ENCODE results near the gene EPN3.

EPN3 gene

DNA sequence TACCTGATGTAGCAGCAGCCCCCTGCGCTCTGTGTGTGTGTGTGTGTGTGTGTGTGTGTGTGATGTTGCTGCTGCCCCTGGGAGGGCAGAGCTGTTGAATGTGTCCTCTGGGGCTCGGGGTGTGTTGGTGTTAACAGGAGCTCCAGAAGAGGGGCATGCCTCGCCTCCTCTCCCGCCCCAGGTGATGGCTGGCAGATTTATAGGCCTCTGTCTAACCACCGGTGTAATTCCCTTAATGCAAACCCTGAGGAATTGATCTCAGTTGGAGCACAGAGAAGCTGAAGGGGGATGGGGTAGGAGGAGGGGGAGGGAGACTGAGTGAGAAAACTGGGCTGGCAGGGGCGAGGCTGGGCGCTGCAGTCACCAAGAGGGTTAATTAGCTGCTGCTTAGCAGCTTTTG, 38.0 kb downstream of the EPN3 start:
- no peak for DNase-seq

GRCh38 chr17:50571681-50572080, 39.1 kb downstream of the EPN3 start:
- no peak for DNase-seq

- no peak for DNase-seq
Measured at GRCh38 chr17:50572541-50572940, 40.0 kb downstream of the EPN3 start.

GRCh38 chr17:50573866-50574611, 41.5 kb downstream of the EPN3 start:
- no peak for DNase-seq

GRCh38 chr17:50575581-50576210, 43.2 kb downstream of the EPN3 start:
- no peak for DNase-seq

- DNase-seq, result no peak
Measured at GRCh38 chr17:50576864-50577263, 44.3 kb downstream of the EPN3 start.

DNA sequence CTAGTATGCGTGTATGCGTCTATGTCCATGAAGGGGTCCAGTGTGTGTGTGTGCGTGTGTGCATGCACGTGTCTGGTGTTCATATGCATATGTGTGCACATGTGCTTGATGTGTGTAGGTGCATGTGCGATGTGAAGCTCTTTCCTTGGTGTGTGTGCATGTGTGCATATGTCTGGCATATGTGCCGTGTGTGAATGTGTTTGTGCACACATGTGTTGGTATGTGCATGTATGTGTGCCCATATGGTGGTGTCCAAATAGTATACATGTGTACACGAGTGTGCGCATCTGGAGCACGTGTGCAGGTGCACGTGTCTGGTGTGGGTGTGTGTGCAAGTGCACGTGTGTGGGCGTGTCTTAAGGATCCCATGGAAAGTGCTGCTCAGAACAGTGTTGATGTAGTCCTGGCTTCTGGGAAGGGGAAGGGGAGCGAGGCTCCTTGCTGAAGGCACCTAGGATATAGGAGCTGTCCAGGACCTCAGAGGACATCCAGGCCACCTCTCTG, 45.0 kb downstream of the EPN3 start:
- DNase-seq, result no peak

GRCh38 chr17:50578173-50578572, 45.6 kb downstream of the EPN3 start:
- DNase-seq, result no peak

- no peak for DNase-seq
Measured at GRCh38 chr17:50579399-50579798, 46.9 kb downstream of the EPN3 start.

DNA sequence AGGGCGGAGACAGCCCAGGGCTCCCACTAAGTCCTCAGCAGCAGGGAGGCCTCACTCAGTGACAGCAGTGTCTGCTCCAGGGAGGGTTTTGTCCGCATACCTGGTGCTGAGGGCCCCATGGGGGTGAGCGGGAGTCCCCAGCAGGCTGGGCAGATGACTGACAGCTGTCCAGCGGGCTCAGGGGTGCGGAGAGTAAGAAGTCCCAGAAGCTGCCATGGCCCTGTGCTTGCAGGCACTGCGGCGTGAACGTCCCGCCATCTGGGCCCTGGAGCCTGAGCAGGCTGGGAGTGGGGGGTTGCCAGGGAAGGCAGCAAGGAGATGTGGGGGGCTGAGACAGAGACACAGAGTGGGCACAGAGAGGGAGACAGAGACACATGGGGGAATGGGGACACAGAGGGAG, 48.1 kb downstream of the EPN3 start:
- DNase-seq, result no peak

- no peak for DNase-seq
Measured at GRCh38 chr17:50581316-50581715, 48.8 kb downstream of the EPN3 start.

DNA sequence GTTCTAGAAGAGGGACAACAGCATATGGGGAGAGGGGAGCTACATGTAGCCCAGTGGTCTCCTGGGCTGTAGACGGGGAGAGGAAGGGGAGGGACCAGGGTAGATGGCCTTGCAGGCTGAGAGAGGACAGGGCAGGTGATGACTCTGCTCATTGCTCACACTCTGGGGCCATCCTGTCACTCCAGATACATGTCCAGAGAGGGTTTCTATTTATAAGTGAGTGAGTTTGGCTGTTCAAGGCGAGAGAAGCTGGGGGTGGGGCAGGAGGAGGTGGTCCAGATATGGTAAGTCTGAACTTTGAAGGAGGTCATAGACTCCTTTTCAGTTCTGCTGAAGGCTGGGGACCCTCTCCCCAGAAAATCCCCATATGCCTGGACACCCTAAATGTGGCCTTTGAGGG, 50.2 kb downstream of the EPN3 start:
- DNase-seq, result no peak

- DNase-seq, result no peak
Measured at GRCh38 chr17:50583641-50584040, 51.1 kb downstream of the EPN3 start.

- no peak for DNase-seq
Measured at GRCh38 chr17:50584116-50584515, 51.6 kb downstream of the EPN3 start.

GRCh38 chr17:50584749-50585148, 52.2 kb downstream of the EPN3 start:
- no peak for DNase-seq

DNA sequence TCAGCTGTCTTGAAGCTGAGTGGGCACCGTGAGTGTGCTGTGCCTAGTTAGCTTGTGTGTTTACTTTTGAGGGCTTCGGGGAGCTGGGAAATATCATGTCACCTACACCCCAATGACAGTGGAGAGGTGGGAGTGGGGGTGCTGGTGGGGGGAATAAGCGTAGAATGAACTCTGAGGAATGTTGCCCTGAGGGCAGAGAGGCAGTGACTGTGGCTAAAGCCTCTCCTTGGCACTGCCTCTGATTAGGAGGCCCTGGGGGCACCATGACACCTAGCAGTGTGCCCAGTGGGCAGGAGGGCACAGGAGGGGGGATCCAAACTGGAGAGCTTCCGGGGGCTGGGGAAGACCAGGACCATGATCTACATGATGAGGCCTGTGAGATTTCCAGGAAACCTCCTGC, 52.8 kb downstream of the EPN3 start:
- DNase-seq, result no peak

DNA sequence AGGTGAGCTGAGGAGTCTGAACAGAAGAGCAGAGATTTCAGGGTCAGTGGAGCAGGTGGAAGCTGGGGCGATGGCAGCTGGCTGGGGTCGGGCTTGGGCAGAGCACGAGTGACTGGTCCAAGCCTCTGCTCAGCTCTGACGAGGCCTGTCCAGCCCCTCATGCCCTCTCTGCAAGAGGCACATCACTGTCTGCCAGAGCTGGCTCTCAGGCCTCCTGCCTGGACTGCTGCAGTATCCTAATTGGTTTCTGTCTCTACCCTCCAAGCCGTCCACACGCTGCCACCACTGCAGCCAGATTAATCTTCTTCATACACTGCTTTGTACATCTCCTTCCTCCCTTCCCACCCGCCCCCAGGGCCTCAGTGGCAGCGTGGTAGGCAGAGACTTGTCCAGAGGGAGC, 53.4 kb downstream of the EPN3 start:
- DNase-seq, result no peak

DNA sequence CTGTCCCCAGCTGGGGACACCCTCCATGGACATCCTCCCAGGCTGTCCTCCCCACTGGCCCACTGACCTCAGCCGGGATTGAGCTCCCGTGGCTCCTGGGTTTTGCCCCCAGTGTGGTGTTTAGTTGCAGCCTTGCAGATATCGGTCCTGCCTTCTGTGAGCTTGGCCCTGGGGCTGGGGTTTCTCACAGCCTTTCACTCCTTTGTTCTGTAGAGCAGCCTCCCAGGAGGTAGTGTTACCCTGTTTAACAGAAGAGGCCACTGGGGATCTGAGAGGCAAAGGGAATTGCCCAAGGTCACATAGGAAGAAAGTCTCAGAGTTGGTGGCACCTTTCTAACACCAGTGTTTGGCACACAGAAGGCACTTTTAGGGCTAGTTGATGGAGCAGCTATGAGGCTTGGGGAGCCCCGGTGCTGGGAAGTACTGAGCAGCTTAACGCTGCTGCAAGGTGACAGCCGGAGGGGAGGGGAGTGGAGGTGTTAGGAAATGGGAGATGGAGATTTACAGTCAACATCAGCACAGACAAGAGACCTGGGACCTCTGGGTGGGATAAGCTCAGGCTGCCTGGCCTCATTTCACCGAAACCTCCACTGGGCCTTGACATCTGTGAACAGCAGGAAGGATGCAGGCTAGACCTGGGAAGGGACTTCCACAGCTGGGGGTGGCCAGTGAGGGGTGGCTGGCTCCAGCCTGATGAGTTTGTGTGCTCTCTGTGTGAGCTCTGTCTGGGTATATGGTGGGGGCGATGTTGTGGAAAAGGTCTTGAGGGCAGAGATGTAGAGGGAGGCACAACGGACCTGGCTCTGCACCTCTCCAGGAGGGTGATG, 54.1 kb downstream of the EPN3 start:
- DNase-seq, result no peak

GRCh38 chr17:50587571-50587970, 55.0 kb downstream of the EPN3 start:
- no peak for DNase-seq

DNA sequence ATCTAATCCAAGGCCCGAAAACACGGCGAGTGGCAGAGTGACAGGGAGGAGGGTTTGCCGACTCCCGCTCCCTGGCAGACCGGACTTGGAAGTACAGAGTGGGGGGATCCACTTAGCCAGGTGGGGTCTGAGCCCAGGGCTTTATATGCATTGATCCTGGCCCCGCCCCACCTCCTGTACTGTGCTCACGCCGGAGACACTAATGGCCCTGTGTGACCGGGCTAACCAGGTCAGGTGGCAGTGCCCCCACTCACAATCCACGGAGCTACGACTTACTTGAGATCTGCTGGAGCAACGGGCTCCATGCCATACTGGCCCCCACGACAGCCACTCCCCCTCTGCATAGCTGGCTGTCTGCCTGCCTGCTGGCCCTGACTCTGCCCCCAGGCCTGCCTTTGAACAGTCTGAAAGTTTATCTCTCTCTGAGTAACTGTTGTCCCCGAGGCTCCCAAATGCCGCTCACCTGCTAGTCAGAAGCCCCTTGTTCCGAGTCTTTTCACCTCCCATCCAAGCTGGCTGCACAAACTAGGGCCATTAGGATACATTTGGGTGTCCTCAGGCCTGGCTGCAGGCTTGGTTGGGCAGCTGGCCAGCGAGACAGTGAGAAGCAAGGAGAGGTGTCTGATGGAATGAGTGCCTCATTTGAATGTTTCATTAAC, 56.0 kb downstream of the EPN3 start:
- no peak for DNase-seq

DNA sequence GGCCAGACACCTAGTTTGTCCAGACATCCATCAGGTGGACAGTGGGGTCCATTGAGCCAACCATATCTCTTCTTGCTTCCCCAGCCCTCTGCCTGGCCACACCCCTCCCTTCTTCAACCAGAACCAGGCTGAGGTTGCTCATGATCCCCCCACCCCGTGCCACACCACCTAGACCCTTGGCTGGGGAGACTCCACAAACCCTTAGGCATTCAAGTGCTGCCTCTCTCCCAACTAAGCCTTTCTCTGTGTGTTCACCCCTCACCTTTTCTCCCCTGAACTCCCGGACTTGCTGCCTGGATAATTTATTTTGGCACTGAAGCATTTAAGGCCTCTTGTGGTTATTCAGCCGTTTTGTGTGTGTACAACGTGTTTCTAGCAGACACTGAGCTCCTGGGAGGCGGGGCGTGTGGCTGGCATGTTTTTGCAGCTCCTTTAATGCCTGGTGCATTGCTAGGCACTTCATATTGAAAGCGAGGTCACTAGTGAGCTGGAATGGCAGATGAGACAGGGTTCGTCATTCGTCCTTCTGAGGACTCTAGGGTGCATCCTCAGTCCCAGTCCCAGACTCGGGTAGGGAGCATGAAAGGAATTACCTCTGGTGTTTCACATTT, 56.7 kb downstream of the EPN3 start:
- no peak for DNase-seq

DNA sequence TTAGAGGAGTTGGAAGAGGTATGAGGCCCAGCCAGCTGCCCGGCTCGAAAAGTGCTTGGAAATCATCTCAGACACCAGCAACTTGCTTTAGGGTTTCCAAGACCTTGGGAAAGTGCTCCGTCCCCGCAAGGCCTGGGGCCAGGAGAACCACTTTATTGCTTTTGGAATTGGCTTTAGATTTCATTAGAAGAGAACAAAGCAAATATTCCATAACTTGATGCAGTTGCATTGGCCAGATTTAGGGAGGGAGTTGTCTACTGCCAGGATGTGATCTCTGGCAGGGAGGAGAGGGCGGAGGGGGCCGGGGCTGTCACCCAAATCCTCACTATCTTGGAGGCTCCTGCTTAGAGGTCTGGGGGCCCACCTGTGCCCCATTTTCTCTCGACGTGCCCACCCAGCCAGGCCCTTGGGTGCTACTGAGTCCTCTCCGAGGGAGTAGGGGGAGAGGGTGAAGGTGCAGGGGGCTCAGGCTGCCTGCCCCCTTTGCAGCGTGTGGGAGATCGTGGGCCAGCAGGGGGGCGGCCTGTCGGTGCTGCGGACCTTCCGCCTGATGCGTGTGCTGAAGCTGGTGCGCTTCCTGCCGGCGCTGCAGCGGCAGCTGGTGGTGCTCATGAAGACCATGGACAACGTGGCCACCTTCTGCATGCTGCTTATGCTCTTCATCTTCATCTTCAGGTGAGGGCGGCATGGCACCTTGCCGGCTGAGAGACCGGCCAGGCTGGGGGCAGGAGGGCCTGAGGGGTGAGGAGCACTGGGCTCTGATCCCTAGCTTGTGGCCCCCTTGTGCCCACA, 58.6 kb downstream of the EPN3 start:
- no peak for DNase-seq

All from central memory CD4-positive, alpha-beta T cell (primary cell).